H7 (cell line): ENCODE results near the gene GASK1A. TPM values are rescaled to one million over a fixed set of nuclear protein-coding genes. Genes with fewer than 3 reads are reported as not detected.
"Not testable (repeated sequence)": the region's sequence is repeated elsewhere in the genome, so short reads cannot be mapped to it uniquely, and the experiment has no call there.

ENCODE experiments used
- DNase-seq: peaks from one replicate; pipeline ENCODE4 v3.0.0; 2012
- H3K27me3 ChIP-seq: 2 replicates; pipeline ENCODE4 v1.6.0; 2011; ENCODE audit warnings: mild to moderate bottlenecking, low read length; ENCODE audit not compliant: control insufficient read depth, insufficient read depth
- H3K36me3 ChIP-seq: replicated peaks from 2 replicates; pipeline ENCODE4 v1.5.1; 2011; ENCODE audit warnings: low read length; ENCODE audit not compliant: control insufficient read depth, insufficient read depth
- H3K4me3 ChIP-seq: 2 replicates; pipeline ENCODE4 v1.5.1; 2011; ENCODE audit warnings: low read depth, mild to moderate bottlenecking, control low read depth, low read length, moderate library complexity; ENCODE audit not compliant: insufficient read depth
- total RNA-seq: library from RNA; depleted of rRNA; stranded (reverse); fragments of >200 nt; shearing (Covaris generic); gene quantifications from 2 replicates; pipeline ENCODE4 v1.2.3, GENCODE V29; 2014

The GASK1A gene
- total RNA-seq, 1 experiment from 2014 or later, result 4.5 TPM

DNA sequence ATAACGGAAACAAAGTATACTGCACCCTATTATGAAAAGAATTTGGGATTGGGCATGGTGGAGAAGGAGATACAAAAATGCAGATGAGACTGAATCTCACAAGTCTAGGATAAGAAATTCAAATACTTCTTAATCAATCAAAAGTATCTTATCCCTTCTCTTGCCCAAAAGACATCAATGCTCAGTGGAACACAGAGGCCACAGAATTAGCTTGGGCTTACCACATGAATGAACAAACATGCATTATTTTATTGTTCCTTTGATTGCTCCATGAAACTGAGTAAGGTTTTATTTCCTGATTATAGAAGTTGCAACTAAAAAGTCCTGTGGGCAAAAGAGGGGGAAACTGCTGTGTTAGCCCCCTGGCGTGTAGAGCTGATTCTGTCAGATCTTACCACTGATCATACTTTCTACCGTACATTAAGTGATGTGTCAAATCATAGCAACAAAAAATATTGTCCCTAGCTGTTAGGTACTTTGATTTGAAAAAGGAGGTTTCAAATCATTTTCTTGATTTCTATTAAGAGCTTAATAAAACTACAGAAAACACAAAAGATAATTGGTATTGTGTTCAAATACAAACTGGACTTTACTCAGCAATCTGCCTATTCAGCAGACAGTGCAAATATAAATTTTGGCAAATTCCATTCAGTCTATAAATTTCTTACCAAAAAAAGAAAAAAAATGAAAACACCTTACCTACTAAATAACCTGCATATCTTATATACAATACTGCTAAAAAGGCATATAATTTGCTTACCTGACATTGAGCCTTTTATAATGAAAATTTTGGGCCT, 7.9 kb upstream of the GASK1A start:
- Histone ChIP-seq H3K27me3 (no peaks in the 10 kb centered on the region), H3K4me3 (no peak overlapping the region), H3K36me3 (no peaks in the 10 kb centered on the region)
- no peak for DNase-seq

DNA sequence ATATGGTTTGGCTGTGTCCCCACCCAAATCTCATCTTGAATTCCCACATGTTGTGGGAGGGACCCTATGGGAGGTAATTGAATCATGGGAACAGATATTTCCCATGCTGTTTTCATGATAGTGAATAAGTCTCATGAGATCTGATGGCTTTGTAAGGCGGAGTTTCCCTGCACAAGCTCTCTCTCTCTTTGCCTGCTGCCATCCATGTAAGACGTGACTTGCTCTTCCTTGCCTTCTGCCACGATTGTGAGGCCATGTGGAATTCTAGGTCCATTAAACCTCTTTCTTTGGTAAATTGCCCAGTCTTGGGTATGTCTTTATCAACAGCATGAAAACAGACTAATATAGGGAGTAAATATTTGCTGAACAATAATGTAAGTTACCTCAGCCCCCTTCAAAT, 4.2 kb upstream of the GASK1A start:
- DNase-seq, result not testable (repeated sequence)

DNA sequence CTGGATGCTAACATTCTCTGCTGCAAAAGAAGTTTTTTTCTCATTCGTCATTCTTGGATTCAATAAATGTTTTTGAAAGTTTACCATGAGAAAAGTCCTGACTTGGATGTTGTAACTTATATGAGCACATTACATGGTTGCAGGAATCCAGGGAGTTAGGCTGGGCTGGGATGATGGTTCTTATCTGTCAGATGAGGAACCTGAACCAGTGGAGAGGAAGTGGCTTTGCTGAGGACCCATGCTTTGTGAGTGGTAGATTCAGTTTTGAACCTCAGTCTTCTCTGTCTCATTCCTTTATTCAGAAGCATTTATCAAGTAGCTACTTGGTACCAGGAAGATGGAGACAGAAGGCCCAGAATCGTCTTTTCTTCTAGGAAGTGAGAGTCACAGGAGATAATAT, 3.7 kb upstream of the GASK1A start:
- DNase-seq, result no peak
- Histone ChIP-seq H3K27me3 (peaks cover 24% of the 10 kb centered on the region), H3K4me3 (no peak overlapping the region), H3K36me3 (no peaks in the 10 kb centered on the region)

More for the DNA sequence above, 4.2 kb upstream of the GASK1A start:
- H3K4me3 ChIP-seq, H3K36me3 ChIP-seq: not testable (repeated sequence)
- peaks cover 19% of the 10 kb centered on the region for H3K27me3 ChIP-seq

DNA sequence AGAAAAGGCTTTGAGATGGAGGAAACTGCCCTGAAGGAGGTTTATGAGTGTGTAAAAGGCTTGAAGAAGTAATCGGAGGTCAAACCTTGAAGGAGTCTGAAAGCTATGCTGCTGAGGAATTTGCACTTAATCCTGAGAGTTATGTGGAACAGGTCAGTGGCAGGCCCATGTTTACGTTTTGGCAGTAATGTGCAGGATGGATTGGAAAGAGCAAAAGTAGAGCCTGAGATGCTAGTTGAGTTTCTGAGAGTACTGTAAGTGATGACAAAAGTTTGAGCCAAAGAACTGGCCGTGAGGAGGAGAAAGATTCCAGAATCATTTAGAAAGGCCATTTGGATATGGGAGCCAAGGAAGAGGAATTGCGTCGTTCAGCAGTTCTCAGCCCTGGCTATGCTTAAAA, 3.2 kb upstream of the GASK1A start:
- Histone ChIP-seq H3K36me3 (no peaks in the 10 kb centered on the region), H3K27me3 (peaks cover 27% of the 10 kb centered on the region), H3K4me3 (no peak overlapping the region)
- no peak for DNase-seq

DNA sequence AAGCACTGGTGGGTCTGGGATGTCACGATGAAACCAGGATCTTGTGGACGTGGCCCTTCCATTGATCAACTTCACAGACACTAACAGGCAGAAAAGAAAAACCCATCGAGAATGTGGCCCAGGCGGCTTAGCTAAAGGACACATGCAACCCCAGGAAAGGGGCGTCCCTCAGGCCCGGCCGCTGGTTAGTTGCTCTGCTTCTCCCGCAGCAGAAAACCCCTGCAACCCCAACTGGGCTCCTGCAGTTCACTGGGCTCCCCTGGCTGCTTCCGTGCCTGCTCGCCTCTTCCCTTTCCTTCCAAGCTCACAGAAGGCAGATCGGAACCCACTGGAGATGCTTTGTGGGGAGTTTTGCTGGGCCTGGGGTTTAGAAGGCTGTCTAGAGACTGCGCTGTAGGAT, 1.1 kb downstream of the GASK1A start:
- Histone ChIP-seq H3K36me3 (no peaks in the 10 kb centered on the region), H3K4me3 (no peak overlapping the region), H3K27me3 (peaks cover 31% of the 10 kb centered on the region)
- peak; percentile 60 for DNase-seq

DNA sequence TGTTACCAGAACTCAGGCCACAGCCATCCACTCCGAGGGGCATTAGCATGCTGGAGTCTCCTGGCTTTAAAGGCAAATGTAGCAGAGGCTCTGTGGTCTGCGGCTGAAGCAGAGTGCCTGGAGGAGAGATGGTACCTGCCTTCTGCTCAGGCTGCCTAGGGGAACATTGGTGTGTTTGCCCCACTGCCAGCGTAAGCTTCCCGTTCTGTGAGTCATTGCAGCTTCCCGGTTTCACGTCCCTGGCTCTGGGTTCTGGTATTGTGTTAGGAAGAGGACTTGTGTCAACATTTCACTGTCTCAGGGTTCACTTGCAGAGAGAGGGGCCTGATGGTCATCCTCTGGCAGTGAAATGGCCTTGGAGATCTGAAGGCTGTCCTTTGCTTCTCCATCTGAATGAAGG, 1.8 kb downstream of the GASK1A start:
- Histone ChIP-seq H3K27me3 (peaks cover 31% of the 10 kb centered on the region), H3K36me3 (no peaks in the 10 kb centered on the region), H3K4me3 (no peak overlapping the region)
- no peak for DNase-seq

DNA sequence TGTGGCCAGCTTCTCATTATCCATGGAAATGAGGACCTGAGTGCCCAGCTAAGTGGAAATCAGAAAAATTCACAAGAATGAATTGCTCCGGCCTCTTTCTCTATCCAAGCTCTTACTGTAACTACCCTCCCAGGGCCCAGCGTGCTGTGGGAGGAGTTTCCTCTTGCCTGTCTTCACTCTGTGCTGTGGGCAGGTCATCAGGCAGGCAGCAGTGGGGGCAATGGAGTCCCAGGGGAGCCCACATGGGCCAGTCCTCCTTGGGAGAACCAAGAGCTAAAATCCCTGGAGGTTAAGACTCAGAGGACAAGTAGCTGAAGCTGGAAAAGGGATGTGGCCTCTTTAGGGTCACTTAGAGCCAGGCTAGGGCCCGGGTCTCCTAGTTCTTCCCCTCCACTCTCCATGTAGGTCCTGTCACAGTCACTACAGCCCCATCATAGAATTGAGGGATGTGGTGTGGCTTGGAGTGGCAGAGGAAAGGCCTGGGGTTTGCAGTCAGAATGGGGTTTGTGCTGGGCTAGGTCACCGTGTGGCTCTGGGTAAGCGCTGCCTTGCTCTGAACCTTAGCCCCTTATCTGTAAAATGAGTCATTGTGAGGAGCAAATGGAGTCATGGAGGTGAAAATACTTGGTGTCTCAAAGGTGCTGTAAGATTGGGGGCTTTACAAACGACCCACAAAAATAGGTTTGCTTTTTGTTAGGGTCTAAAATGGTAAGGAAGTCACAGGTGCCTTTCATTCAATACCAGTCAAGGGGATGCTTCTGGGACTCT, 3.7 kb downstream of the GASK1A start:
- no peaks in the 10 kb centered on the region for H3K36me3 ChIP-seq
- H3K27me3 ChIP-seq, result peaks cover 29% of the 10 kb centered on the region
- no peak for DNase-seq
- no peak overlapping the region for H3K4me3 ChIP-seq

DNA sequence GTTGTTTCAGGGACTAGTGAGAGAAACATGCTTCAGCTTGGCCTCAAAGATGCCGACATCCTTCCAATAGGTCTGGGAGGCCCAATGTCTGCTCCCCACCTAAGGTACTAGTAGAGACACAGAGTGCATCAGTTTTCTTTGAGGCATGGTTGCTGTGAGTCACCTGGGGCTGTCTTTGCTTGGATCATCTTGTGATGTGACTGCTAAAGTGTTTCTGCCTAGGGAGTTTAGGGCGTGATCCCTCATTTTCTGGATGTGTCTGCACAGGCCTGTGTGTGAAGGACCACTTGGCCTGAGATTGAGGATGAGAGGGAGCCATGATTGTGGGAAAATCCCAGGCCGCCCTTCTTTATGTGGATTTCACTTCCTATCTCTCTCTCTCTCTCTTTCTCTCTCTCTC, 4.8 kb downstream of the GASK1A start:
- peaks cover 21% of the 10 kb centered on the region for H3K27me3 ChIP-seq
- no peaks in the 10 kb centered on the region for H3K36me3 ChIP-seq
- no peak for DNase-seq
- no peak overlapping the region for H3K4me3 ChIP-seq

DNA sequence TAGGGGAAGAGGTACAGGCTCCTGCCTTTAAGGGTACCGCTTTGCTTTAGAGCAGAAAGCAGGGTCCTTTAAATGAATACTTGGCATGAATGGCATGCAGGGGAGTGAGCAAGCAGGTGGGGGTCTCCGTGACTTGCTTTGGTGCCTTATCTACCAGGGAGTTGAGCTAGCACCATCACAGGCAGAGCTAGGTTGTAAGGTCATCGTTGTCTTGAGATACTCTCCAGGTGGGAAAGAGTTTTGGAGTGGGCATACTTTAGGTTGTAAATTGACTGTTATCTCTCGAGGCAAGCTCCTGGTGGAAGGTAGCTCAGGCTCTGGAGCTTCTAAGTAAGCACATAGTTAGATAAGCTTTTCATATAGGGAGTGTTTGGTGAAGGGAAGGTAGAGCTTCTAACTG, 5.6 kb downstream of the GASK1A start:
- Histone ChIP-seq H3K4me3 (no peak overlapping the region), H3K36me3 (no peaks in the 10 kb centered on the region), H3K27me3 (peaks cover 15% of the 10 kb centered on the region)
- no peak for DNase-seq

DNA sequence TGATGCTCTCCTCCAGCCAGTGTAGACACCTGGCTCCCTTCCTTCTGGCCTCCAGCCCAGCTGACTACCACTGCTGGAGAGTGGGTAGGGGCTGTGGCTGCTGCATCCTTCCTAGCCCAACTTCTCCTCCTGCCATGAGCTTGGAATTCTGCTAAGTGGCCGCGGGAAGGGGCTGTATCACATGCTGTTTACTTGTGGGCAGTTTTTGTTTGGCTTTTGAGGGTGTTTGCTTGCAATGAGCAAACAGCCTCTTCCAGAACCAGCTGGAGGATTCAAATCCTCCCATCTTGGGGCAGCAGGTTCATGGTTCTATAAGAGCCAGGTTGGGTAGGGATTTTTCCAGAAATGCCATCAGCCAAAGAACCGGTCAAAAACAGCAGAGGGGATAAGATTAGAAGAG, 9.0 kb downstream of the GASK1A start:
- Histone ChIP-seq H3K4me3 (no peak overlapping the region), H3K36me3 (no peaks in the 10 kb centered on the region), H3K27me3 (no peaks in the 10 kb centered on the region)
- no peak for DNase-seq

DNA sequence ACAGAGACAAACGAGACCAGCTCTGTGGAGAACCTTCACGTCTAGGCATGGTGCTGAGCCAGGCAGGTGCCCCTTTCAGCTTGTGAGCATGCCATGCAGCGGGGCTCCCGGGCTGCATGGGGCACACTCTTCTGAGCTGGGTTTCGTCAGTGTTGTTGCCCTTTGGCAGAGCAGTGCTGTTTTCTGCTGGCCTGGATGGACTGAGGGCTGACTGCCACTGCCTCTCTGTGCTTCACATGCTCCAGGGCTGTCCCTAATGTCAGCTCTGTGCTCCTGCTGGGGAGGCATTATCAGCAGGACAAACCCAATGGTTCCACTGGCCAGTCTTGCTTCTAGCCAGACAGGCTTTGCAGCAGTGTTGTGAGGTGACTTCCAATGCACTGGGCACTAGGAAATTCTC, 9.5 kb downstream of the GASK1A start:
- Histone ChIP-seq H3K36me3 (no peaks in the 10 kb centered on the region), H3K4me3 (no peak overlapping the region), H3K27me3 (no peaks in the 10 kb centered on the region)
- DNase-seq, result no peak

DNA sequence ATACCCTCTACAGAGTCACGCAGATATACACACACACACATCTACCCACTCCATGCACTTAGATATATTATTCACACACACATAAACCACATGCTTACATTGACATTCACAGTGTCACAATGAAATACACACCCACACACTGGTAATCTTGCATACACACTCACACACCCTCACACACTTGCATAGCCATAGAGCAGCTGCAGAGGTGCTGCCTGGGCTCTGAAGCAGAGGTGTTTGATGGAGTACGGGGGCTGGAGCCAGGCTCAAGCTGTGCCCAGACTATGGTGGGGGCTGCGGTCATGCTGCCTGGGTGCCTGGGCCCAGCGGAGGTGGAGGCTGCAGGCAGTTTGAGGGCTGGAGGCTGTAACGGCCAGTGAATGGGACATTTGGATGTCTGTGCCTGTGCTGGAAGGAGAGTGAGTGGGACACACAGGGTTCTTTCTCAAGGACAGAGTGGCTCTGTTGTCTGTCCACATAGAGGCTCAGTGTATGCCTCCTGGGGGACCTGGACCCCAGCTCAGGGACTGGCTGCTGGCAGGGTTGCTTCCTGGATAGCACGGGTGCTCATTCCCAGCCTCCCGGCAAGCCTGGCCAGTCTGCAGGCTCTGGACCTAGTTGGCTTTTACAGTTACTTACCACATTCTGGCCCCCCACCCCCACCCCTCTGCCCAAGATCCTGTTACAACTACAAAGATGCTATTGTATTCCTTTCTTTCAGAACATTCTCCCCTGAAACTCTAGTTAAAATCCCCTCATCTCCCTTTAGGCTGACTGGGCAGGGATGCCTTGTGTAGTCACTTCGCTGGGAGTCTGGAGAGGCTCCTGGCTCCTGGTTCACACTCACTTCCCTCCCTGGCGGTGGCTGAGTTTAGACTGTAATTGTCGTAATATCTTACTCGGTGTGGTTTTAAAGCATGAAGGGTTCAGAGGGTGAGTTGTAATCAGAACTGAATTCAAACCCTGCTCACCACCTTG, 12.5 kb downstream of the GASK1A start:
- no peak for DNase-seq
- H3K36me3 ChIP-seq, result no peaks in the 10 kb centered on the region
- H3K4me3 ChIP-seq, result no peak overlapping the region
- H3K27me3 ChIP-seq, result no peaks in the 10 kb centered on the region

DNA sequence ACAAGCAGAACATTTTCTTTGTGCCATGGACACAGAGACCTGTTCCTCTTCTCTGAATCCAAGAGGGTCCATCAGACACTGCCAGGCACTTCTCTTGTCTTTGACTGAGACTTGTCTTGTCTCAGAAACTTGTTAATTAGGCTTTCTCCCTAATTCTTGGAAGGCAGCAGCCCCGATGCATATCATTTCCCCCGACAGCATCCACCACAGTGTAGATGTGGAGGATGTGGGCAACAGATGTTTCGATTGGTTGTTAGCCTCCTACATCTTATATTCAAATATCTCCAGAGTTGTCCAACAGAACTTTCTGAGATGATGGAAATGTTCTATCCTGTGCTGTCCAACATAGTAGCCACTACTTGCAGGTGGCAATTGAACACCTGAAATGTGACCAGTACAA, 15.5 kb downstream of the GASK1A start:
- no peak for DNase-seq
- H3K36me3 ChIP-seq, result no peaks in the 10 kb centered on the region
- H3K27me3 ChIP-seq, result no peaks in the 10 kb centered on the region
- no peak overlapping the region for H3K4me3 ChIP-seq

DNA sequence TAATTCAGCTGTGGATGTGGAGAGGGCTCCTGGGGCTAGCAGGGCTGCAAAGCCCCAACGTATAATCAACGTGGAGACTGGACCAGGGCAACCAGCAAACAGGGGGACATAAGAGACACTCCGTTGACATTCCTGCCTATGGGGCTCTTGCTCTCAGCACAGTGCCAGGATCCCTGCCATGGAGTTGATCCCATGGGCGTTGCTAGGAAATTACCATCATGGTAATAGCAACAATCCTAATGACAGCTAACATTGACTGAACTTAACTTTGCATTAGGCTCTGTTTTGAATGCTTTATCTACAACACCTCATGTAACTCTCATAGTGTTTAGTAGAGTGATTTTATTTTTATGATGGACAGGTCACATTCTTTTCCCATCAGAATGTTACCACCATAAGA, 16.9 kb downstream of the GASK1A start:
- H3K36me3 ChIP-seq, result no peaks in the 10 kb centered on the region

More for the DNA sequence above, 16.9 kb downstream of the GASK1A start:
- H3K4me3 ChIP-seq, result no peak overlapping the region
- no peaks in the 10 kb centered on the region for H3K27me3 ChIP-seq
- DNase-seq, result no peak
